GM21619 (cell line): ENCODE data around the gene GPR87.

Experiments
- ATAC-seq: cut with Tn5 transposase; IDR thresholded peaks from one replicate; pipeline ENCODE4 v1.9.1; 2021; ENCODE audit not compliant: unreplicated experiment

The GPR87 gene

DNA sequence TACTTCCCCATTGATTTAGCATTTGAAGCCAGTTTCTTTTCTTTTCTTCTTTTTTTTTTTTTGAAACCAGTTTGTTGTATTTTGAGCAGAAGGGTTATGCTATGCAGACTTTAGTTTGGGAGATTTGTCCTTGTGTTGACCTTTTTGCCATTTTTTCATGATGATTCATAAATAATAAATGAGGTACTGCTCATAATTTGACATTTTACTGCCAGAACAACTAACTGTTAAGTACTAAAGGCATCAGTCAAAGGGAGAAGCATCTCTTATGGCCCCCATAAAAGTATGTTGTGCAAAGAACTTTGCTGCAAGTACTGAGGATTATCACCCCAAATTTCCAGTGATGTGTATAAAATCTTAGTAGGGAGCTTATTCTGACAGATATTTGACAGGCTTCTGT lies 1.7 kb upstream of the GPR87 start:
- ATAC-seq: no peak

DNA sequence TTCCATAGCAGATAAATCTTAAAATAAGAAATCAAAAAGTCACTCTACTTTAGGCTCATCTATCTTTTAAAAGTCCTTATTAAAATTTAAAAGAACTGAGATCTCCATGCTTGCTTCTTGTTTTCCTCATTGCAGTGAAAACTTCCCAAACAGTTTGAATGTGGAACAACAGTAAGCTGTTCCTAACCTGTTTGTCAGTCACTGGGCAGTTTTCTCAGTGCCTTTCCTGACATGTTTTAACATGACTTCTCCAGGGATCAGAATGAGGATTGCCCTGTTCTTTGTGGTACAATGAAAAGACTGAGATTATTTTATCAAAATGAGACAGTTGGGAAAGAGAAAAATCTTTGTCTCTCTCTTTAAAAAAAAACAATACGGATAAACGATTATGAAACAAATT lies 774 bp downstream of the GPR87 start:
- ATAC-seq: no peak

DNA sequence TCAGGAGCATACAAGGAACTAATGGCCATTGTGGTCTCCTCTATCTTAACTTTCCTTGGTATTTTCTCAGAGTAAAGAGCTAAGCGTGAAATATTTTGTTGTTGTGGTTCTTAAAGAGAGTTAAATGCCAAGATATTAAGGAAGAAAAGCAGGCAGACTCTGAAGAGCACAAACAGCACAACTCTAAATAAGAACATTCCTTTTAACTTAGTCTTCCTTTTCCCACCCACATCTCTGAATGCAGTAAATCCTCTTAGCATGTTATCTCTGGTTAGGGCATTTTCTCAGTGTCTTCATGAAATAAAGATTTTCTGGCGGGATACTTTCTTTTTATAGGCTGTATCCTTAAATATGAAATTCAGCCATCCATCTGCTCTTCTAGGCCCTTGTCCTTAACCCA lies 1.5 kb downstream of the GPR87 start:
- no peak for ATAC-seq

- ATAC-seq: no peak
These were observed 2.0 kb downstream of the GPR87 start for GRCh38 chr3:151314593-151314992.

GRCh38 chr3:151314137-151314536 lies 2.5 kb downstream of the GPR87 start:
- ATAC-seq: no peak

- no peak for ATAC-seq
These were observed 3.6 kb downstream of the GPR87 start for GRCh38 chr3:151312972-151313371.

DNA sequence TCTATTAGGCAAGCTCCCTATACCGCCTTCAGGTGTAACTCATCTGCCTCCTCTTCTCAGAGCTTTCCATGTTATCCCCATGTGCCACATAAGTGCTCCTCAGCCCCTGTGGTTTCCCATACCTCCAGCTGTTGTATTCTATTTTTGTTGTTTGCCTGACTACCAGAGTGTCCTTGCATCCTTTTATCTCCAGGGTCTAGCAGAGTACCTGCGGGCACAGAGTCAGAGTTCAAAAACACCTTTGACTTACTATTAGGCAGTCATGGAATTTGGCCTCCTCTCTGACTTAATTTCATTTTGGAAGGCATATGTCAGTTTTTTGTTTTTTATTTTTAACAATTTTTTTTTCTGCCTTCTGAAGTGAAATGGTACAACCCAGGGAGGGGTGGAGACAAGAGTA lies 7.1 kb downstream of the GPR87 start:
- ATAC-seq: no peak

DNA sequence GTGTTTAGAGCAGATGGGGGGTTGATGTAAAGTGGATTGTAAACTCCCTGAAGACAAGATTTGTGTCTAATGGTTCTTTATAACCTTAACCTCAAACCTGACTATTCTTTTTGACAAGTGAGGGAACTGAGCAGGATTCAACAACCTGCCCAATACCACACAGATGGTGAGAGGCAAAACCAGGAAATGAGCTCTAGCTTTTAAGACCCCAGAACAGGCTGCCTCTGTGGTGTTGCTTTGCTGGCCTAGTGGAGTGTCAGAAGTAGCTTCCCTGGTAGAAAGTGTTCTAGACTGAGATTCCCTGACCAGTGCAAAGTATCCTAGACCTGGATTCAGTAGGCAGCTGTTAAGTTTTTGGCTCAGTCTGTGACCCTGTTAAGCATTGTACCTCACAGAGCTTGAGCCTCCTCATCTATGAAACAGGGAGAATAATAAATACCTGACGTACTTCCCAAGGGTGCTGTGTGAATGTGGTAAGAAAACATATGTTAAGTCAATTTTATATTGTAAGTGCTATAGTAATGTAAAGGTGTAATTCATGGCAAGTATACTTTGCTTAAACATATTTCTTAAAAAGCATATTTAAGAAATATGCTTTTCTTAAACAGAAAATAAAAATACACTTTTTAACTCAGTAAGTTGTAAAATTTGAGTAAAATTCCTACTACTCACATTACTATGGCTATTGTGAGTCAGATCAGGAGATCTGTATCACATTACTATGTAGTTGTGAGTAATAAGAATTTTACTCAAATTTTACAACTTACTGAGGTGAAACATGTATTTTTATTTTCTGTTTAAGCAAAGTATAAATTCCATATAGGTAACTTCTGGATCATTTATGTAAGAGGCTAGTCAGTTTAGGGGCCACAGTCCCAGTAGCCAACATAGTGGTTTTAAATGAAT lies 8.8 kb downstream of the GPR87 start:
- no peak for ATAC-seq

- no peak for ATAC-seq
These were observed 9.5 kb downstream of the GPR87 start for GRCh38 chr3:151307131-151307530.

- ATAC-seq: no peak
These were observed 10.3 kb downstream of the GPR87 start for GRCh38 chr3:151306168-151306810.

GRCh38 chr3:151305775-151306151 lies 10.9 kb downstream of the GPR87 start:
- no peak for ATAC-seq

DNA sequence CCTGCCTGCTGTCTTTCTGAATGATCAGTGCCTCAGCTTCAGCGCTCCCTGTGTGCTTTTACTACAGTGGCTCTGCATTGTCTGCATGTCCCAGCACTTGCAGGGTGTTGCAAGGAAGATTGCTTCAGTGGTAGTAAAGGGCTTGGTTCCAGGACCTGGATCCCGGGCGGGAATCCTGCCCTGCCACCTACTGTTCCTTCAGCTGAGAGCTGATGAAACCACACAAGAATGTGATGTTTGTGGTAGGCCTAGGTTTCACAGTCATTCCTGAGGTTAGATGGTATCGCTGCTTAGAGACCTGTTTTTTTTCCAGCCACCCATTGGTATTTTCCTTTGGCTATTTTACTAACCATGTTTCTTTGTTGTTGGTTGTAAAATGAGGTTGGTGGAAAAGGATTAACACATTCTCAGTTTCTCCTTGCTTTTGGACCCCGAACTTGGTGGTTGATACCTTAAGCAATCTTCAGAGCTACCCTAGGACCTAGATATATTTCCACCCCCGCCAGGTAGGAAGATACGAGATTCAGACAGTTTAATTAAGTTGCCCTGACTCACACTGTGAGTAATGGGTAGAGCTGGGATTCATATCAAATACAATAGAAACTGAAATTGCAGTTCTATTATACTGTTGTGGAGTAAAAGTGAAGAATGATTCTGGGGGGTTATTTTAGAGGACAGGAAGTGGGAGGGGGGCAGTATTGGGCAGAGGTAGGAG lies 11.4 kb downstream of the GPR87 start:
- ATAC-seq: no peak

GRCh38 chr3:151303751-151304150 lies 12.9 kb downstream of the GPR87 start:
- ATAC-seq: no peak

GRCh38 chr3:151301787-151302186 lies 14.8 kb downstream of the GPR87 start:
- no peak for ATAC-seq

DNA sequence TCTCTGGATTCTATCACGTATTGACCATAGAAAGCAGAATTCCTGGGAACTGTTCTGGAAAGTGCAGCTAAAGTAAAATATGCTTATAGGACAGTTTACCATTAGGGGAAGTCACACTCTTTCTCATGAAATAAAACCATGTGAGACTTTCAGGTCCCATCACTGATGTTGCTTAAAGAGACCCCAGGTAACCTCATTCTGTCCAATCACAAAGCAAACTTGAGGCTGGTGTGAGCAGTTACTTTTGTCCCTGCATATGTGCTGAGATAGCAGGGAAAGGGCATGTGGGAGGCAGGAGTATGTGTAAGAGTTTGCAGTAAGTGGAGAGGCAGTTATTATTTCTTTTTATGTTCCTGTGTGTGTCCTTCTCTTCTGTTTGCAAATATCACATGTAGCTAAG lies 16.1 kb downstream of the GPR87 start:
- ATAC-seq: no peak

GRCh38 chr3:151299006-151299405 lies 17.6 kb downstream of the GPR87 start:
- ATAC-seq: no peak

GRCh38 chr3:151297429-151297828 lies 19.2 kb downstream of the GPR87 start:
- no peak for ATAC-seq

GRCh38 chr3:151296226-151296625 lies 20.4 kb downstream of the GPR87 start:
- no peak for ATAC-seq

GRCh38 chr3:151293127-151293526 lies 23.5 kb downstream of the GPR87 start:
- no peak for ATAC-seq

DNA sequence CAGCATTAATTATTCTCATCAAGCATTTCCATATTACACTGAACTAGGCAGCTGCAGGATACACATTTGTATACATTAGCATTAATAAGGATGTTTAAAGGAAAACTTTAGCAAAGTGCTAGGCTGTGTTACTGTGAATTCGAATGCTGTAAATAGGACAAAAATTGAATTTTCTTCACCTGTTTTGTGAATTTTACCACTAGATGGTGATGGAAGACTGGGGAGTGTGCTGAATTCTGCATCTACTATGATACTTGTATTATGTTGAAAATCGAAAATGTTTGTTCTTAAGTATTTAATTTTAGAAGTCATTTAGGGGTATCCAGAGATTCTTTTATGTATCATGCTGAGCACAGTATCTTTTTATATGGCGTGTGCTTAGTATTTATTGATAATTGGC lies 25.9 kb downstream of the GPR87 start:
- ATAC-seq: no peak

- no peak for ATAC-seq
These were observed 27.2 kb downstream of the GPR87 start for GRCh38 chr3:151289445-151289844.

- ATAC-seq: no peak
These were observed 30.7 kb downstream of the GPR87 start for GRCh38 chr3:151285940-151286339.
